ENCODE measurements around the gene BMP7.

BMP7 gene

DNA sequence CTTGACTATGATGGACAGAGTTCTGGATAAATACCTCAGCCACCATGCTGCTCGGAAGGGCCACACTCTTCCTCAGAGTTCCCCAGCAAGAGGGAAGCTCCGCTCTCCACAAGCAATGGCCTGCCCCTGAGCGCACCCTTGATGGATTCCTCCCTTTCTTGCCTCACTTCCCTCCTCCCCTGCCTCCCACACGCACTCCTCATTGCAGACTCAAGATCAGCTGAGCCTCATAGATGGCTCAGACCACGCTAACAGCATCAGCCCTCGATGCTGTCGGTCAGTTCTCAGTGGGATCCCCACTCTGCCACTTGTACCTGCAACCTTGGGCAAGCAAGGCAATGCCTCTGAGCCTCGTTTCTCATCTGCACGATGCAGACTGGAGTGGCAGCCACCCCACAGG is 123.3 kb downstream of the BMP7 start:
- no peak for TF ChIP-seq ZNF274 (IDR thresholded peaks at IDR 0.05; ENCODE audit: low read depth, low read length)
- no peak overlapping the region for H3K4me3 ChIP-seq (ENCODE audit: low read length)

DNA sequence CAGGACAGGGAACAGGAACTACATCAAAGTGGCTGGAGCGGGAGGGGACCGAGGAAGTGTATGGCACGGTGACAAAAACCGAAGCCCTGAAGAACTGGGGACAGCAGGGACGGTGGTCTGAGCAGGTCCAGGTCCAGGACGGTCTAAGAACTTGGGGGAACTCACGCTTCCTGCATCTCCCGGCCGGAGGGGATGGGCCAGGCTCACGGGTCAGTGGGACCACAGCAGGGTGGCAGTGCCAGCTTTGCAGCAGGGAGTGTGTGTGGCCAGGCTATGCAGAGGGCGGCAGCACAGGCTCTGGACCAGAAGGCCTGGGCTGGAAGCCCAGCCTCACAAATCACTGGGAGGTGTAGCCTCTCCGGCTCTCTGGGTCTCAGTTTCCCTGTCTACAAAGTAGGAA is 123.8 kb downstream of the BMP7 start:
- no peak overlapping the region for H3K4me3 ChIP-seq (ENCODE audit: low read length)
- no peak for TF ChIP-seq ZNF274 (IDR thresholded peaks at IDR 0.05; ENCODE audit: low read depth, low read length)

GRCh38 chr20:57141492-57141891 is 124.9 kb downstream of the BMP7 start:
- TF ChIP-seq ZNF274 (IDR thresholded peaks at IDR 0.05; ENCODE audit: low read depth, low read length) = no peak
- H3K4me3 ChIP-seq (ENCODE audit: low read length) = no peak overlapping the region

DNA sequence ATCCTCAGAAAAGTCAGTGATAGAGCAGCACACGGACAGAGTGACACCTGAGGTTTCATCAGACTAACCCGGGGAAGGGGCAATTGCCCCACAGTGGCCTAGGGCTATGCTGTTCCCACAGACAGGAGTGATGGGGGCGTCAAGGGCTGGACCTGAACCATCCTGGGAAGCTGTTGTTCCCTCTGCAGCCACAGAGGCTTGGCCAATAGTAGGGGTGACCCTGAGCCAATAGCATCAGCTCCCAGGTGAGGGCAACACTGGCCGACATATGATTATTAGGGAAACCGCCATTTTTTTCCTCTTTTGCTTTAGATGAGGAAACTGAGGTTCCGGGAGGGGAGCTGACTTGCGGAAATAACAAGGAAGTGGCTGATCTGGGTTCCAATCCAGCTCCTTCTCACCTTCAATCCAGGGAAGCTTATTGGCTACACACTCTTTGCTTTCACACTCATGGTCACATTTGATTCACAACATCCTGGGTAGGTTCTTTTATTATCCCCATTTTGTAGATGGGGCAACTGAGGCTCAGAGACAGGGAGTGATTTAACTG is 126.0 kb downstream of the BMP7 start:
- H3K4me3 ChIP-seq (ENCODE audit: low read length) = no peak overlapping the region
- TF ChIP-seq ZNF274 (IDR thresholded peaks at IDR 0.05; ENCODE audit: low read depth, low read length) = no peak

GRCh38 chr20:57139342-57140093 is 126.9 kb downstream of the BMP7 start:
- no peak overlapping the region for H3K4me3 ChIP-seq (ENCODE audit: low read length)
- TF ChIP-seq ZNF274 (IDR thresholded peaks at IDR 0.05; ENCODE audit: low read depth, low read length) = no peak

GRCh38 chr20:57138198-57138995 is 128.0 kb downstream of the BMP7 start:
- H3K4me3 ChIP-seq (ENCODE audit: low read length) = no peak overlapping the region
- TF ChIP-seq ZNF274 (IDR thresholded peaks at IDR 0.05; ENCODE audit: low read depth, low read length) = no peak

DNA sequence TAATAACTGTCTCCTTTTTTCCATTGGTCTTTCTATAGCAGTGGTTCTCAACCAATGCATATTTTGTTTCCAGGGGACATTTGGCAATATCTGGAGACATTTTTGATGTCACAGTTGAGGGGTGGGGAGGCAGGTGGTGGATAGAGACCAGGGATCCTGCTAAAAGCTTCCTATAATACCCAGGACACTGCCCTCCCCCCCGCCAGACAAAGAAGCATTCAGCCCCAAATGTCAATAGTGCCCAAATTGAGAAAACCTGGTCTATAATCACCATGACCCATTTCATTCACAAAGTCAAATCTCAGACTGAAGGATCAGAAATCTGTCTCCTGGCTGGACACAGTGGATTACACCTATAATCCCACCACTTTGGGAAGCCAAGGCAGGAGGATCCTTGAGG is 128.8 kb downstream of the BMP7 start:
- no peak overlapping the region for H3K4me3 ChIP-seq (ENCODE audit: low read length)
- no peak for TF ChIP-seq ZNF274 (IDR thresholded peaks at IDR 0.05; ENCODE audit: low read depth, low read length)

GRCh38 chr20:57136734-57137133 is 129.7 kb downstream of the BMP7 start:
- TF ChIP-seq ZNF274 (IDR thresholded peaks at IDR 0.05; ENCODE audit: low read depth, low read length) = no peak

DNA sequence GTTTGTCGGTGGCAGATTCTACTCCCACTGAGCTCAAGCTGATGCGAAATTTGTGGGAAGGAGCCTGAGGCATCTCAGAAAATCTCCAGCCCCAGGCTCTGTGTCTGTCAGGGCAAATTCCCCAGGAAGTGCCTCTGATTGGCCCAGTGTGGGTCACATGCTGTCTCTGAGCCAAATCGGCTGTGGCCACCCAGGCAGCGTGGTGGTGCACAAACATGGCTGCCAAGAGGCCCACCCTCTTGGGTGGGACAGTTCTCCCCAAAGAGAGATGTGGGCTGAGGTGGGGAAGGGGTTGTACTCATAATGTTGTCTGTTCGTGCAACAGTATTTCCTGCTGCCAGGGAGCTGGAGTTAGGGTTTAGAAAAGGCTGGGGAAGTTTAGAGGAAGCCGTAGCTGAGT is 130.6 kb downstream of the BMP7 start:
- no peak overlapping the region for H3K4me3 ChIP-seq (ENCODE audit: low read length)
- TF ChIP-seq ZNF274 (IDR thresholded peaks at IDR 0.05; ENCODE audit: low read depth, low read length) = no peak

More at GRCh38 chr20:57136734-57137133, 129.7 kb downstream of the BMP7 start:
- H3K4me3 ChIP-seq (ENCODE audit: low read length) = no peak overlapping the region

DNA sequence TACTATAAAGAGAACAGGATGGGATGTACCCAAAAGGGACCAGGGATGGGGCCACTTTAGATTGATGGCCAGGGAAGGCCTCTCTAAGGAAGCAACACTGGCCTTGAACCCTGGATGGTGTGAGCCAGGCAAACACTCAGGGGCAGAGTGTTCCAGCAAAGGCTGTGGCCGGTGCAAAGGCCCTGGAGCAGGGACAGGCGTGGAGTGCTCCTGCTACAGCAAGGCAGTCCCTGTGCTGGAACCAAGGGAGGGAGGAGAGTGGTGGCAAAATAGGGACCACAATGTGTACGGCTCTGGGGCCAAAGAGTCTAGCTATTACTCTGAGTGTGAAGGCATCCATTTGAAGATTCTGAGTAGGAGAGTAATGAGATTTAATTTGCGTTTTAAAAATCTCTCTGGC is 131.6 kb downstream of the BMP7 start:
- no peak overlapping the region for H3K4me3 ChIP-seq (ENCODE audit: low read length)
- TF ChIP-seq ZNF274 (IDR thresholded peaks at IDR 0.05; ENCODE audit: low read depth, low read length) = no peak

DNA sequence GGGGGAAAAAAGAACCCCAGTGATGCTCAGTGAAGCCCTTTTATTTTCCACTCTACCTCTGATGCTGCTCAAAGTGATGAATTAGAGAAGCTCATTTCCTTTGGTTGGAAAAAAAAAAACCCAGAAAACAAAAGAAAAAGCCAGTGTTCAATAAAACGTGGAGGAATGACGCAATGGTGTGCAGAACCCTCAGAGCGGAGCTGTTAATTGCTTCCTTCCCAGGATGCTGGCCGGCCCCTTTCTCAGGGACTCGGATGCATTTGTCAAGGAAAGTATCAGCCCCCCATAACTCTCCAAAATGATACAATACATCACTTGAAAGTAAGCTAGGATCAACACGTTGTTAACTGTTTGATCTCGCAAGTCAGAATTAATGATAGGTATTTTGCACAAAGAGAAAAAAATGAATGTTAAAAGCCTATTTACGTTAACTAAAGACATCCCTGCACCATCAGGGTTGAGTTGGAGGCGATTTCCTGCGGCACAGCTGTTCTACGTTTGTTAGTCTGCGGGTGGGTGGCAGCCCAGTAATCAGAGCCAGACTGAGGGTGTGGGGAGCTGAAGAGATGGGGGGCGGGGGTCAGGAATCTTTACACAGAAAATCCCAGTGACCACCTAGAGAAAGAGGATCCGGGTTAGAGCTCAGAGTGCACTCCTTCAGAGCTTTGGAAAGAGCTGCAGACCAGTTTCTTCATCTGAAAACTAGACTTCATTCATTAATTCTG is 132.4 kb downstream of the BMP7 start:
- TF ChIP-seq ZNF274 (IDR thresholded peaks at IDR 0.05; ENCODE audit: low read depth, low read length) = no peak

GRCh38 chr20:57131601-57132391 is 134.6 kb downstream of the BMP7 start:
- H3K4me3 ChIP-seq (ENCODE audit: low read length) = no peak overlapping the region
- TF ChIP-seq ZNF274 (IDR thresholded peaks at IDR 0.05; ENCODE audit: low read depth, low read length) = no peak

More for the DNA sequence above, 132.4 kb downstream of the BMP7 start:
- no peak overlapping the region for H3K4me3 ChIP-seq (ENCODE audit: low read length)

- H3K4me3 ChIP-seq (ENCODE audit: low read length) = no peak overlapping the region
- no peak for TF ChIP-seq ZNF274 (IDR thresholded peaks at IDR 0.05; ENCODE audit: low read depth, low read length)
Observed at GRCh38 chr20:57131077-57131476, 135.4 kb downstream of the BMP7 start.

Measured in GM08714 (cell line).